OCI-LY7 (cell line): ENCODE results near the gene MTHFR. TPM values are rescaled to one million over a fixed set of nuclear protein-coding genes. Genes with fewer than 3 reads are reported as not detected.

Source experiments
- BruUV-seq: library from RNA; stranded (reverse); fragments of 400-500 nt; replicated peaks from 2 replicates; lab custom pipeline; 2021; lab: Mats Ljungman, UMichigan
- CTCF ChIA-PET: fragments of 300-600 bp; sonication (Branson Sonifier 250); formaldehyde crosslinking; loops from one replicate; lab custom pipeline; 2022; ENCODE audit warnings: antibody characterized with exemption; ENCODE audit not compliant: unreplicated experiment; lab: Charles Lee
- POLR2A ChIA-PET: fragments of 300-600 bp; sonication (Branson Sonifier 250); formaldehyde crosslinking; loops from one replicate; lab custom pipeline; 2022; ENCODE audit warnings: antibody characterized with exemption; lab: Charles Lee
- DNase-seq: peaks from one replicate; pipeline ENCODE4 v3.0.0-alpha.2; 2015; ENCODE audit warnings: low spot score
- H2AFZ ChIP-seq: fragments of 200-600 bp; sonication (generic), shearing (Covaris generic); 2 replicates; pipeline ENCODE4 v1.6.1; 2014; ENCODE audit warnings: mild to moderate bottlenecking, antibody characterized with exemption, low read length, moderate library complexity
- H3K27ac ChIP-seq: fragments of 200-600 bp; sonication (generic); 2 replicates; pipeline ENCODE4 v1.5.1; 2014; ENCODE audit warnings: mixed run types, low read depth, mild to moderate bottlenecking, moderate library complexity, low read length, inconsistent platforms; ENCODE audit not compliant: poor library complexity, severe bottlenecking
- H3K36me3 ChIP-seq: fragments of 200-600 bp; sonication (generic); 2 replicates; pipeline ENCODE4 v1.6.1; 2014; ENCODE audit warnings: mild to moderate bottlenecking, antibody characterized with exemption, low read length, moderate library complexity, mixed read lengths; ENCODE audit not compliant: insufficient read depth
- H3K4me1 ChIP-seq: fragments of 200-600 bp; sonication (generic); 2 replicates; pipeline ENCODE4 v1.5.1; 2014; ENCODE audit warnings: mild to moderate bottlenecking, low read length; ENCODE audit not compliant: insufficient read depth, poor library complexity, severe bottlenecking
- H3K4me2 ChIP-seq: fragments of 200-600 bp; sonication (generic); 2 replicates; pipeline ENCODE4 v1.6.1; 2014; ENCODE audit warnings: mild to moderate bottlenecking, low read length
- H3K4me3 ChIP-seq: fragments of 200-600 bp; sonication (generic); 2 replicates; pipeline ENCODE4 v1.5.1; 2014; ENCODE audit warnings: mild to moderate bottlenecking, low read depth, low read length; ENCODE audit not compliant: poor library complexity, severe bottlenecking
- H3K79me2 ChIP-seq: fragments of 200-600 bp; sonication (generic); 2 replicates; pipeline ENCODE4 v1.6.1; 2016; ENCODE audit warnings: low read depth, mild to moderate bottlenecking, low read length, moderate library complexity, mixed read lengths; ENCODE audit not compliant: insufficient read depth
- H3K9me2 ChIP-seq: fragments of 200-600 bp; sonication (generic); 2 replicates; pipeline ENCODE4 v1.6.1; 2016; ENCODE audit warnings: mild to moderate bottlenecking, low read length, mixed read lengths; ENCODE audit not compliant: insufficient read depth
- H3K9me3 ChIP-seq: fragments of 200-600 bp; sonication (generic); 2 replicates; pipeline ENCODE4 v1.6.1; 2014; ENCODE audit warnings: mild to moderate bottlenecking, mixed run types, low read length, mixed read lengths
- H4K20me1 ChIP-seq: fragments of 200-600 bp; sonication (generic); 2 replicates; pipeline ENCODE4 v1.6.1; 2014; ENCODE audit warnings: mild to moderate bottlenecking, antibody characterized with exemption, low read length, moderate library complexity, mixed read lengths; ENCODE audit not compliant: insufficient read depth
- EZH2phosphoT487 ChIP-seq: fragments of 200-600 bp; sonication (generic); IDR thresholded peaks from 2 replicates; pipeline ENCODE4 v1.6.1; 2018; ENCODE audit warnings: low read depth, borderline replicate concordance, mild to moderate bottlenecking, mixed run types, antibody characterized with exemption, low read length, moderate library complexity, mixed read lengths
- intact Hi-C: fragments of 100-400 bp; cut with micrococcal nuclease; formaldehyde crosslinking; loops from one replicate; pipeline ENCODE4 v1.10.0; 2022; ENCODE audit not compliant: unreplicated experiment
- total RNA-seq, 2 experiments: library from RNA; depleted of rRNA in 1 of 2; stranded (reverse); fragments of >200 nt in 1 of 2; shearing (Covaris generic) in 1 of 2; gene quantifications; 2 replicates each; pipeline ENCODE4 v1.2.3, GENCODE V29; 2014 to 2022
- TF ChIP-seq, protein P1 (sequence below): fragments of 200-600 bp; sonication (generic); conservative IDR thresholded peaks from 2 replicates; pipeline ENCODE4 v1.5.1; 2014; ENCODE audit warnings: mild to moderate bottlenecking, antibody characterized with exemption, low read length, moderate library complexity, mixed read lengths

MTHFR gene
- total RNA-seq, 2 experiments from 2014 or later, result 31.6 to 54.6 TPM

DNA sequence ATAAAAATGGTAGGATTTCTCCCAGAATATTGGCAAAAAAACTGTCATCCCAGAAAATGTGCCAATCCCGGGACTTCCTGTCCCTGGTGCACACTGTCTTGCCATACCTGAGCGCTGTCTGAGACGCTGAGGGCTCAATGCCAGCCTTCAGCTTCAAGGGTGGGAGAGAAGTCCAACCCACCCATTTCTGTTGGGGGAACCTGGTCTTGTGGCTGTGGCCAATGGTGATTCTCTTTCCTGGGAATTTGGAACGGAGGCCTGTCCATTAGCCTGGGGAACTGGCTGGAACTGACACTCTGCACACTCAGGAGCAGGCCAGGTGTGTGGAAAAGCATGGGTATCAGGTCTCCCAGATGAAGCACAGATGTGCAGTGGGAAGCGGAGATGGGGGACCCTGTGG, 6.7 kb downstream of the MTHFR start:
- H3K79me2 ChIP-seq, result peaks cover 17% of the 10 kb centered on the region; the same call in 1 of the 2 replicates
- H3K36me3 ChIP-seq, result peaks cover 72% of the 10 kb centered on the region
- H3K4me2 ChIP-seq, result no peak overlapping the region
- ChIA-PET CTCF (no interaction called here), POLR2A (interaction anchor here (1.3 kb wide), 1 partner anchor 10 kb away, joined by 4 read pairs; no protein-coding TSS in a partner anchor)
- DNase-seq, result no peak
- intact Hi-C loops, result no loop called here
- H3K4me1 ChIP-seq, result peaks cover 21% of the 10 kb centered on the region
- H3K4me3 ChIP-seq, result no peak overlapping the region
- no TSS peak for BruUV-seq
- no peak overlapping the region for H3K27ac ChIP-seq
- H2AFZ ChIP-seq, result no peak overlapping the region
- H3K9me3 ChIP-seq, result no peaks in the 10 kb centered on the region
- H3K9me2 ChIP-seq, result no peaks in the 10 kb centered on the region
- no peaks in the 10 kb centered on the region for H4K20me1 ChIP-seq
- TF ChIP-seq EZH2phosphoT487, result no peak
- TF ChIP-seq, protein P1, sequence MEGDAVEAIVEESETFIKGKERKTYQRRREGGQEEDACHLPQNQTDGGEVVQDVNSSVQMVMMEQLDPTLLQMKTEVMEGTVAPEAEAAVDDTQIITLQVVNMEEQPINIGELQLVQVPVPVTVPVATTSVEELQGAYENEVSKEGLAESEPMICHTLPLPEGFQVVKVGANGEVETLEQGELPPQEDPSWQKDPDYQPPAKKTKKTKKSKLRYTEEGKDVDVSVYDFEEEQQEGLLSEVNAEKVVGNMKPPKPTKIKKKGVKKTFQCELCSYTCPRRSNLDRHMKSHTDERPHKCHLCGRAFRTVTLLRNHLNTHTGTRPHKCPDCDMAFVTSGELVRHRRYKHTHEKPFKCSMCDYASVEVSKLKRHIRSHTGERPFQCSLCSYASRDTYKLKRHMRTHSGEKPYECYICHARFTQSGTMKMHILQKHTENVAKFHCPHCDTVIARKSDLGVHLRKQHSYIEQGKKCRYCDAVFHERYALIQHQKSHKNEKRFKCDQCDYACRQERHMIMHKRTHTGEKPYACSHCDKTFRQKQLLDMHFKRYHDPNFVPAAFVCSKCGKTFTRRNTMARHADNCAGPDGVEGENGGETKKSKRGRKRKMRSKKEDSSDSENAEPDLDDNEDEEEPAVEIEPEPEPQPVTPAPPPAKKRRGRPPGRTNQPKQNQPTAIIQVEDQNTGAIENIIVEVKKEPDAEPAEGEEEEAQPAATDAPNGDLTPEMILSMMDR, result no peak

DNA sequence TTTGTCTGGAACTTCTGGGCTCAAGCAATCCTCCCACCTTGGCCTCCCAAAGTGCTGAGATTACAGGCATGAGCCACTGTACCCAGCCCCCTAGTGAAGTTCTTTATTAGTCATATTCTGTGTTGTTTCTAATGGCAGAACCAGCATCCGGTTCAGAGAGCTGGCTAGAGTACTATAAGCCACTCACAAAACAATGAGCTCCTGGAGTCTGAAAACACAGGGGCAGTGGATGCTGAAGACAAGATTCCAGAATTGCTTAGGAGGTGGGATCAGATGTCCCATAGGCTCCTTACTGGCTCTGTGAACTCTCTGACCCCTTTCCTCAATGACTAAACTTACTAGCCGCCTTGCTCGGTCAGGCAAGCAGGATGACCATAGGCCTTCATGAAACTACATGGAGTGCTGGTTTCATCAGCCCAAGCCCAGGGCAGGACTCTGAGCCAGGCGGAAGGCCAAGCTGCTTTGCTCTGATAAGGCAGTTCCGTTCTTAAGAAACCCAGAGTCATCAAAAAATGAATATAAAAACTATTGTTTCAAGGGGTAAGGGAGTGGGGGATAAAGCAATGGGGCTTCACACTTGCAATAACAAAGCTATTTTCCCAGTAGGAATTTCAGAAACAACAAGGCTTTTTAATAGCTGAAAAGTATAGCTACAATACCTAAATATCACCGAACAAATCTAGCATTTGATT, 8.1 kb downstream of the MTHFR start:
- Histone ChIP-seq H3K4me3 (no peak overlapping the region), H2AFZ (no peak overlapping the region), H3K9me3 (no peaks in the 10 kb centered on the region), H3K4me1 (peaks cover 8% of the 10 kb centered on the region), H4K20me1 (no peaks in the 10 kb centered on the region), H3K36me3 (peaks cover 78% of the 10 kb centered on the region), H3K9me2 (no peaks in the 10 kb centered on the region), H3K4me2 (no peak overlapping the region), H3K27ac (no peak overlapping the region), H3K79me2 (peaks cover 8% of the 10 kb centered on the region; the same call in 1 of the 2 replicates)
- BruUV-seq, result no TSS peak
- POLR2A ChIA-PET, result interaction anchor here (0.6 to 1.3 kb wide), 2 partner anchors 12 to 37 kb away, joined by 3 to 4 read pairs; no protein-coding TSS in a partner anchor
- CTCF ChIA-PET, result no interaction called here
- DNase-seq, result no peak
- TF ChIP-seq EZH2phosphoT487, result no peak
- TF ChIP-seq, protein P1, result no peak
- intact Hi-C loops, result no loop called here
